Neural crest cell (in vitro differentiated cells): Measurements from ENCODE around the gene RDH14. TPM values are rescaled to one million over a fixed set of nuclear protein-coding genes. Genes with fewer than 3 reads are reported as not detected.

Experiments used
- DNase-seq: peaks from one replicate; pipeline ENCODE4 v3.0.0; 2021; ENCODE audit warnings: low read depth, mixed read lengths, low spot score
- H3K27ac Mint-ChIP-seq: one replicate; pipeline ENCODE4 v1.8.0; 2021; ENCODE audit warnings: mild to moderate bottlenecking, mixed read lengths; ENCODE audit not compliant: unreplicated experiment
- H3K27me3 Mint-ChIP-seq: 2 replicates; pipeline ENCODE4 v1.8.0; 2021; ENCODE audit warnings: low read depth, mild to moderate bottlenecking, mixed read lengths
- H3K36me3 Mint-ChIP-seq: 2 replicates; pipeline ENCODE4 v1.8.0; 2021; ENCODE audit warnings: low read depth, mild to moderate bottlenecking, mixed read lengths
- H3K4me1 Mint-ChIP-seq: 2 replicates; pipeline ENCODE4 v1.8.0; 2021; ENCODE audit warnings: mixed read lengths
- H3K4me3 Mint-ChIP-seq: one replicate; pipeline ENCODE4 v1.8.0; 2021; ENCODE audit warnings: mild to moderate bottlenecking, mixed read lengths
- H3K9me3 Mint-ChIP-seq: 2 replicates; pipeline ENCODE4 v1.8.0; 2021; ENCODE audit warnings: mixed read lengths
- CTCF ChIP-seq: fragments of 200-600 bp; sonication (generic); conservative IDR thresholded peaks from 2 replicates; pipeline ENCODE4 v1.5.0; 2021; ENCODE audit warnings: antibody characterized with exemption, mild to moderate bottlenecking
- long read RNA-seq: library from polyadenylated mRNA; unstranded; transcript quantifications from one replicate; pipeline ENCODE4 v2.0.0, GENCODE V29; 2020
- total RNA-seq: library from RNA; stranded (reverse); gene quantifications from 2 replicates; pipeline ENCODE4 v1.2.1, GENCODE V29; 2021

RDH14 gene
- 18.7 and 19.4 TPM in 2 replicates for total RNA-seq
- long read RNA-seq, partial matches to known transcripts, result 0 of 3 reads
- long read RNA-seq, other reads (novel, unspliced or antisense), result 0 of 3 reads

- Mint-ChIP-seq H3K4me3 (peak within 1 kb of the TSS; percentile 97), H3K4me1 (peaks cover 37% of the 10 kb centered on the region)
Observed at GRCh38 chr2:18560031-18560796, at the start of gene RDH14. Gene RDH14 (minus strand): TSS chr2:18560653. CDS start chr2:18560572, 81 bp downstream.

GRCh38 chr2:18610090-18610489 lies 49.6 kb upstream of the RDH14 start:
- Mint-ChIP-seq H3K4me1 (no peaks in the 10 kb centered on the region), H3K27ac (no peak overlapping the region)

More at GRCh38 chr2:18560031-18560796, at the start of gene RDH14:
- H3K9me3 Mint-ChIP-seq, result peaks cover 5% of the 10 kb centered on the region
- no peaks in the 10 kb centered on the region for H3K27me3 Mint-ChIP-seq
- peaks cover 15% of the 10 kb centered on the region for H3K36me3 Mint-ChIP-seq
- peak; percentile 82 for DNase-seq
- peak within 1 kb of the TSS; percentile 92 for H3K27ac Mint-ChIP-seq
- no peak for TF ChIP-seq CTCF

GRCh38 chr2:18605115-18605514 lies 44.7 kb upstream of the RDH14 start:
- Mint-ChIP-seq H3K9me3 (no peaks in the 10 kb centered on the region), H3K4me1 (peaks cover 4% of the 10 kb centered on the region), H3K36me3 (no peaks in the 10 kb centered on the region), H3K27me3 (no peaks in the 10 kb centered on the region), H3K27ac (no peak overlapping the region), H3K4me3 (no peak overlapping the region)
- DNase-seq, result no peak
- TF ChIP-seq CTCF, result no peak

More at GRCh38 chr2:18610090-18610489, 49.6 kb upstream of the RDH14 start:
- DNase-seq, result no peak
- Mint-ChIP-seq H3K27me3 (no peaks in the 10 kb centered on the region), H3K9me3 (no peaks in the 10 kb centered on the region), H3K36me3 (no peaks in the 10 kb centered on the region), H3K4me3 (no peak overlapping the region)
- no peak for TF ChIP-seq CTCF

- no peak for DNase-seq
- H3K9me3 Mint-ChIP-seq, result no peaks in the 10 kb centered on the region
- H3K27ac Mint-ChIP-seq, result no peak overlapping the region
- H3K27me3 Mint-ChIP-seq, result no peaks in the 10 kb centered on the region
- no peak for TF ChIP-seq CTCF
- peaks cover 4% of the 10 kb centered on the region for H3K4me1 Mint-ChIP-seq
- H3K36me3 Mint-ChIP-seq, result no peaks in the 10 kb centered on the region
- no peak overlapping the region for H3K4me3 Mint-ChIP-seq
Observed at GRCh38 chr2:18604531-18604885, 44.1 kb upstream of the RDH14 start.

GRCh38 chr2:18603854-18604530 lies 43.5 kb upstream of the RDH14 start:
- no peak for TF ChIP-seq CTCF
- Mint-ChIP-seq H3K4me3 (no peak overlapping the region), H3K27me3 (no peaks in the 10 kb centered on the region), H3K9me3 (no peaks in the 10 kb centered on the region), H3K4me1 (peaks cover 4% of the 10 kb centered on the region), H3K27ac (no peak overlapping the region), H3K36me3 (no peaks in the 10 kb centered on the region)
- no peak for DNase-seq
